ENCODE measurements around the gene DCLK2. TPM values are rescaled to one million over a fixed set of nuclear protein-coding genes. Genes with fewer than 3 reads are reported as not detected.

DCLK2 gene
- total and polyA plus RNA-seq, 2 of the 13 experiments (the other 11 are each of a cell fraction or from before 2014, with no cell fraction given), result not detected

- no peaks in the 10 kb centered on the region for H3K9me3 ChIP-seq (ENCODE audit: low read length)
- TF ChIP-seq MAX (IDR thresholded peaks at IDR 0.05) (no peak), MTA1 (CRISPR knock-in tag; IDR thresholded peaks at IDR 0.05; ENCODE audit: borderline replicate concordance) (no peak), POLR2A (IDR thresholded peaks at IDR 0.05; ENCODE audit: insufficient read depth in 1 of 2, low read depth in 2 of 2, low read length in 2 of 2) (no peak), TRAFD1 (CRISPR knock-in tag; IDR thresholded peaks at IDR 0.05; ENCODE audit: borderline replicate concordance) (no peak), HOXA3 (CRISPR knock-in tag; IDR thresholded peaks at IDR 0.05) (no peak), KAT7 (CRISPR knock-in tag; IDR thresholded peaks at IDR 0.05; ENCODE audit: borderline replicate concordance) (no peak), DMTF1 (CRISPR knock-in tag; IDR thresholded peaks at IDR 0.05) (no peak), SNAPC5 (CRISPR knock-in tag; IDR thresholded peaks at IDR 0.05; ENCODE audit: borderline replicate concordance) (no peak), ZNF713 (CRISPR knock-in tag; IDR thresholded peaks at IDR 0.05) (no peak), GZF1 (CRISPR knock-in tag; IDR thresholded peaks at IDR 0.05) (no peak), RARG (CRISPR knock-in tag; IDR thresholded peaks at IDR 0.05; ENCODE audit: low read depth) (no peak), ZNF253 (CRISPR knock-in tag; IDR thresholded peaks at IDR 0.05; ENCODE audit: borderline replicate concordance) (no peak), ZNF256 (CRISPR knock-in tag; conservative IDR thresholded peaks at IDR 0.05) (no peak), NFIB (CRISPR knock-in tag; IDR thresholded peaks at IDR 0.05; ENCODE audit: borderline replicate concordance) (no peak), NONO (IDR thresholded peaks at IDR 0.05) (no peak), NONO (CRISPR knock-in tag; conservative IDR thresholded peaks at IDR 0.05) (no peak), ZNF513 (CRISPR knock-in tag; conservative IDR thresholded peaks at IDR 0.05) (no peak)
- H3K79me2 ChIP-seq (ENCODE audit: insufficient read depth, low read length), result no peaks in the 10 kb centered on the region
- BruUV-seq (replicated peaks), result no TSS peak
- H3K27ac ChIP-seq (ENCODE audit: extremely low read length, insufficient read depth, low read length), result no peak overlapping the region
- H2AFZ ChIP-seq (ENCODE audit: low read length), result no peak overlapping the region
- H3K36me3 ChIP-seq (replicated peaks in 1 of 2; ENCODE audit: control insufficient read depth in 1 of 2, insufficient read depth in 2 of 2, low read length in 2 of 2), result no peaks in the 10 kb centered on the region
- ChIA-PET CTCF (ENCODE audit: low intra/inter-chr PET ratio, low total read pairs) (no interaction called here), POLR2A (no interaction called here)
- WGBS (ENCODE audit: low lambda C conversion rate), result 5% methylated on average over 6 of the region's 6 CpGs
- peaks cover 0 to 9% of the 10 kb centered on the region in 2 experiments; a peak in 3 of 5 replicates for H3K27me3 ChIP-seq (ENCODE audit: control insufficient read depth in 1 of 2, insufficient read depth in 2 of 2, low read length in 2 of 2)
- no peaks in the 10 kb centered on the region for H3K4me1 ChIP-seq (ENCODE audit: insufficient read depth, low read length)
- DNase-seq (ENCODE audit: low spot score), result no peak
- ATAC-seq, result no peak
- H3K4me3 ChIP-seq (replicated peaks in 1 of 3; ENCODE audit: insufficient read depth in 1 of 3, low read depth in 2 of 3, low read length in 3 of 3), result no peak overlapping the region
- no peak overlapping the region for H3K9ac ChIP-seq (ENCODE audit: insufficient read depth, low read depth, low read length)
- no peaks in the 10 kb centered on the region for H4K20me1 ChIP-seq (ENCODE audit: insufficient read depth, low read length)
- intact Hi-C loops (cut with micrococcal nuclease; ENCODE audit: unreplicated experiment), result no loop called here
- FAIRE-seq, result no peak
- in situ Hi-C loops (cut with HindIII; ENCODE audit: extremely low pct_ligation_motif_present, low pct_unique_long_range_greater_than_20kb), result no loop called here
- no peak overlapping the region for H3K4me2 ChIP-seq (ENCODE audit: low read depth, low read length)
These were observed 146.8 kb downstream of the DCLK2 start for GRCh38 chr4:150224896-150225591.
